Activated CD4-positive, alpha-beta T cell treated with anti-CD3 and anti-CD28 coated beads, Interleukin-2, Interleukin-6, amounts not matched to agents 100 ng/mL and 50 ng/mL, durations not matched to agents 16 hours and 8 hours (primary cell): ENCODE measurements around the gene HLA-A.

Source experiments
- DNase-seq: peaks from one replicate; pipeline ENCODE4 v3.0.0-alpha.2; 2020

Gene HLA-A

DNA sequence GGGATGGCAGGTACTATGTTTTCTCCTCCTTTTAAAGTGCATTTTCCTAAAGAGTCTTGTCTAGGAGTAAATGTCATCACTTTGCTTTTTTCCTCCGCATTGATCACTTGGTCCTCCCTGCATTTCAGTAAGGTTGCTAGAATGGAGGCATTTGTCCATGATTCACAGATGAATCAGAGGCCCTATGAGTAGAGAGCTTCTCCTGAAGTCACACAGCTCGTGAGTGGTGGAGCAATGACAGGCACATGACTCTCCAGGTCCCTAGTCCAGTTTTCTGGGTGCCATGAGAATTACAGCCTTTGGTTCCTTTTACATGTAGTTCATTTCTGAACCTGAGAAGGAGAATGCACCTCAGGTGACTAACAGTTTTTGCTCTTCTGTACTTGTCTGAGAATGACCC lies 50.5 kb downstream of the HLA-A start:
- DNase-seq, result no peak

GRCh38 chr6:29994826-29995225 lies 52.5 kb downstream of the HLA-A start:
- no peak for DNase-seq

DNA sequence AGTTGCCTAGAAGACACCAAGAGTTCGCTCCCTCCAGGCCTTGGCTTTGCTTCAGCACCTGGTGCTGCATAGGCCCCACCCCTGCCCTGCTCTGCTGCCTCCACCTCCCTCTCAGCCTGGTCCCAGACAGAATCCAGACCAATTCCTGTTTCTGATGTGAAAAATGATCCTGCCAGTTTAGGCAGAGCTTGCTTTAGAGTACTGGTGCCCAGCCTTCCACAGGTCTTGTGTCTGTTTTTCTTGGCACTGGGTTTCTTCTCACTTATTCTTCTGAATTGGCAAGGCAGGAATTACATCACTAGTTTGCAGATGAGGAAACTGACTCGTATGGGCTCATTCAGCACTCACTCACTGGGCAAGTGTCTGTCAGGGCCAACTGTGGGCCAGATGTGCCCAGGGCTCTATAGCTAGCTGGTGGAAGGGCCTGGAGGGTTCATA lies 53.0 kb downstream of the HLA-A start:
- no peak for DNase-seq
